Motor neuron (in vitro differentiated cells): Measurements from ENCODE around the gene ROPN1B. TPM values are rescaled to one million over a fixed set of nuclear protein-coding genes. Genes with fewer than 3 reads are reported as not detected.

ENCODE experiments used
- ATAC-seq, 8 experiments: fragments of 200-7000 bp; cut with Tn5 transposase; replicated peaks in 6 of 8; 2 replicates each; pipeline ENCODE4 v1.8.0; 2021; ENCODE audit warnings: mild to moderate bottlenecking in 8 of 8, moderate library complexity in 8 of 8
- H3K27ac ChIP-seq, 2 donors: fragments of 250-450 bp; sonication (Bioruptor Pico); 2 replicates each; pipeline ENCODE4 v1.9.0; 2021; ENCODE audit warnings: antibody characterized with exemption in 2 of 2, mild to moderate bottlenecking in 2 of 2, moderate library complexity in 1 of 2
- H3K4me1 ChIP-seq, 2 donors: fragments of 250-450 bp; sonication (Bioruptor Pico); replicated peaks in 1 of 2; 2 replicates each; pipeline ENCODE4 v1.6.1; 2021; ENCODE audit warnings: antibody characterized with exemption in 2 of 2, mild to moderate bottlenecking in 2 of 2, moderate library complexity in 1 of 2
- H3K4me3 ChIP-seq, 5 donors: fragments of 250-450 bp; sonication (Bioruptor Pico); 2 replicates each; pipeline ENCODE4 v1.9.0; 2021; ENCODE audit warnings: antibody characterized with exemption in 5 of 5, mild to moderate bottlenecking in 5 of 5, moderate library complexity in 4 of 5
- WGBS, 10 experiments: fragments of 450-650 bp; shearing (Covaris generic); methylation state at CpG; one replicate each; pipeline ENCODE4 v1.0.0; 2022; 5-methylcytosine and 5-hydroxymethylcytosine counted together
- in situ Hi-C, 9 experiments: fragments of 400-800 bp; cut with MboI; loops; one replicate each; pipeline ENCODE4 v1.15.0; 2021; ENCODE audit warnings: low sequenced_read_pairs in 9 of 9, low pct_unique_long_range_greater_than_20kb in 2 of 9; ENCODE audit not compliant: unreplicated experiment in 9 of 9
- total RNA-seq, 8 experiments: library from RNA; unstranded; fragments of 300-600 nt; gene quantifications; 2 replicates each; pipeline versions ENCODE4 v1.2.3 to v1.2.4, GENCODE V29; 2022

ROPN1B gene
- total RNA-seq, 8 experiments from 2014 or later: 0.25 to 2.8 (median 0.98) TPM; not detected in 1

DNA sequence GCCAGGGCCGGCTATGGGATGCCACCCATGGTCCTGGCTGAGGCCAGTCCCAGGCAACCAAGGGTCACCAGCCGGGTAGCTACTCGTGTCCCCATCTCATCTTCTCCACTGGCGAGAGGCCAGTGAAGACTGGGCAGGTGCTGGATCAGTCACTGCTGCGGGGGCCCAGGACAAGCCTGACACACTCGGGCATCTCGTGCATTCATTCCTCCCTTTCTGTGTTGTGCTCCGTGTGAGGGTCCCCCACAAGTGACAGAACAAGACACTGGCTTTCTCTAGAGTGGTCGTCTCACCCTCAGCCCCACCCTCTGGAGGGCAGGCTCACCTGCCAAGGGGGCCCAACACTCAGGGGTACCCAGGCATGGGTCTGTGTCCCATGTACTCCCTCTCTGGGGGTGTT is 48.4 kb downstream of the ROPN1B start:
- ATAC-seq: no peak
- H3K4me1 ChIP-seq: no peaks in the 10 kb centered on the region
- 85 to 100% (median 100%) methylated on average over 1 to 5 of the region's 9 CpGs; no CpG with 5 or more reads in 5 of the 10 experiments for WGBS, 10 experiments
- in situ Hi-C loops: no loop called here
- H3K27ac ChIP-seq: no peak overlapping the region
- no peak overlapping the region for H3K4me3 ChIP-seq

GRCh38 chr3:126018545-126018944 is 49.6 kb downstream of the ROPN1B start:
- ATAC-seq: no peak
- Histone ChIP-seq H3K4me1 (no peaks in the 10 kb centered on the region), H3K4me3 (no peak overlapping the region), H3K27ac (no peak overlapping the region)
- 40 to 100% (median 73%) methylated on average over 1 of the region's 1 CpG; no CpG with 5 or more reads in 4 of the 10 experiments for WGBS, 10 experiments
- in situ Hi-C loops: no loop called here

DNA sequence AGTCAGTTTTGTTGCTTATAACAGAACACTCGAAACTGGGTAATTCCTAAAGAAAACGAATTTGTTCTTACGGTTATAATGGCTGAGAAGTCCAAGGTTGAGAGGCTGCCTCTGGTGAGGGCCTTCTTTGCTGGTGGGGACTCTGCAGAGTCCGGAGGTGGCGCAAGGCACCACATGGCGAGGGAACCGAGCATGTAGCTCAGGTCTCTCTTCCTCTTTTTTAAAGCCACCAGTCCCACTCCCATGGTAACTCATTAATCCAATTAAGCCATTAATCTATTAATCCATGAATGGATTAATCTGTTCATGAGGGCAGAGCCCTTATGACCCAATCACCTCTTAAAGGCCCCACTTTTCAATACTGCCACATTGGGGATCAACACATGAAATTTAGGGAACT is 50.0 kb downstream of the ROPN1B start:
- 80 to 100% (median 96%) methylated on average over 1 to 7 of the region's 7 CpGs; no CpG with 5 or more reads in 2 of the 10 experiments for WGBS, 10 experiments
- in situ Hi-C loops: no loop called here
- Histone ChIP-seq H3K4me3 (no peak overlapping the region), H3K27ac (no peak overlapping the region), H3K4me1 (no peaks in the 10 kb centered on the region)
- ATAC-seq: no peak

DNA sequence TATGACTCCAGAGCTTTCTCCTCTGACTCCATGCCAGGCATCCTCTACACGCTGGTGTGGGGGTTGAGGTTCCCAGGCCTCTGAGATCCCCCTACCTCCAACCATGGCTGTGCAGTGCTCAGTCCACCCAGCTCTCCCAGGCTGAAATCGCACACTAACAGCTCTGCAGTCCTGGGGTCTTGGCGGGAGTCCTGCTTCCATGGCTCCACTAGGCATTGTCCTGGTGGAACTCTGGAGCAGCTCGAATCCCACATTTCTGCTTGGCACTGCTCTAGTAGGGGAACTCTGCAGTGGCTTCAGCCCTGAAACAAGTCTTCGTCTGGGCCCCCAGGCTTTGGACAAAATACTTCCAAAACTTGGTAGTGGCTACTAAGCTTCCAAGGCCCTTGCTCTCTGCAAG is 50.7 kb downstream of the ROPN1B start:
- 60 to 100% (median 86%) methylated on average over 1 to 2 of the region's 5 CpGs; no CpG with 5 or more reads in 6 of the 10 experiments for WGBS, 10 experiments
- H3K4me1 ChIP-seq: no peaks in the 10 kb centered on the region
- no peak overlapping the region for H3K4me3 ChIP-seq
- in situ Hi-C loops: no loop called here
- H3K27ac ChIP-seq: no peak overlapping the region
- ATAC-seq: no peak

- in situ Hi-C loops: no loop called here
- 20 to 100% (median 70%) methylated on average over 1 to 5 of the region's 5 CpGs; no CpG with 5 or more reads in 3 of the 10 experiments for WGBS, 10 experiments
- no peak overlapping the region for H3K4me3 ChIP-seq
Measured at GRCh38 chr3:126021224-126021623, 52.2 kb downstream of the ROPN1B start.

GRCh38 chr3:126021702-126022101 is 52.7 kb downstream of the ROPN1B start:
- Histone ChIP-seq H3K27ac (no peak overlapping the region), H3K4me3 (no peak overlapping the region), H3K4me1 (no peaks in the 10 kb centered on the region)
- ATAC-seq: no peak
- in situ Hi-C loops: no loop called here
- 33 to 100% (median 77%) methylated on average over 1 of the region's 1 CpG; no CpG with 5 or more reads in 4 of the 10 experiments for WGBS, 10 experiments

More at GRCh38 chr3:126021224-126021623, 52.2 kb downstream of the ROPN1B start:
- Histone ChIP-seq H3K27ac (no peak overlapping the region), H3K4me1 (no peaks in the 10 kb centered on the region)
- ATAC-seq: peak in 1 of 8 experiments; percentile 46

DNA sequence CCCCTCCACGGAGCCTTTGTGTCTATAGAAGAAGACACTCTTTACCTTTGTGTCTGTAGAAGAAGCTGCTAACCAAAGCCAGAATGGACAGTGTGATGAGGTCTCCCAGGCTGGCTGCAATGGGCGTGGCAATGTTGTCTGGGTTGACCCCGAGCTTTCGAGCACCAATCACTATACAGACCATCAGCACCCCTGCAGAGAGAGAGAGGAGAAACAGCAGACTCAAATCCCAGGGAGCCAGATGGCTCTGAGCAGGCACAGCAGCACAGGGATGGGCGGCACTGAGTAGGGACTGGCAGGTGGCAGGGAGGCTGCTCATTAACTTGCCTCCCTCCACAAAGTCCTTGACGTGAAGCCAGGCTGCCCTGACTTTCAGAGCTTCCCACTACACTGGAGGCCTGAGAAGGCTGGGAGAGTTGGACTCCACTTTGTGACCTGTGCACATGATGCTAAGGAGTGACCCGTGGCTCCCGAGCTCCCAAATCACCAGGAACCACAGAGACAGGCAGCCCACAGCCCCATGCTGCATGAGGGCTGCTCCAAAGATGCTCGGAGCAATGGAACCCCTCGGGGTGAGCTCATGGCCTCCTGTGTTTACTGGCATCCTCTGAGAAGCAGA is 53.9 kb downstream of the ROPN1B start:
- WGBS, 10 experiments: 57 to 88% (median 83%) methylated on average over 2 to 3 of the region's 10 CpGs; no CpG with 5 or more reads in 7 of the 10 experiments
- in situ Hi-C loops: no loop called here
- no peak overlapping the region for H3K4me3 ChIP-seq
- ATAC-seq: no peak
- no peaks in the 10 kb centered on the region for H3K4me1 ChIP-seq
- H3K27ac ChIP-seq: no peak overlapping the region

GRCh38 chr3:126023390-126023789 is 54.4 kb downstream of the ROPN1B start:
- WGBS, 10 experiments: 60 to 74% (median 72%) methylated on average over 1 to 5 of the region's 10 CpGs; no CpG with 5 or more reads in 5 of the 10 experiments
- Histone ChIP-seq H3K4me1 (no peaks in the 10 kb centered on the region), H3K27ac (no peak overlapping the region), H3K4me3 (no peak overlapping the region)
- in situ Hi-C loops: no loop called here
- ATAC-seq: no peak

- no peaks in the 10 kb centered on the region for H3K4me1 ChIP-seq
- H3K4me3 ChIP-seq: no peak overlapping the region
- WGBS, 10 experiments: 83 to 100% (median 88%) methylated on average over 1 to 6 of the region's 9 CpGs; no CpG with 5 or more reads in 2 of the 10 experiments
- in situ Hi-C loops: no loop called here
- no peak for ATAC-seq
- no peak overlapping the region for H3K27ac ChIP-seq
Measured at GRCh38 chr3:126024049-126024854, 55.3 kb downstream of the ROPN1B start.

GRCh38 chr3:126025116-126025729 is 56.2 kb downstream of the ROPN1B start:
- H3K4me1 ChIP-seq: no peaks in the 10 kb centered on the region
- in situ Hi-C loops: no loop called here
- ATAC-seq: no peak
- no peak overlapping the region for H3K27ac ChIP-seq
- no peak overlapping the region for H3K4me3 ChIP-seq
- WGBS, 10 experiments: 66 to 100% (median 83%) methylated on average over 1 to 8 of the region's 14 CpGs; no CpG with 5 or more reads in 4 of the 10 experiments

DNA sequence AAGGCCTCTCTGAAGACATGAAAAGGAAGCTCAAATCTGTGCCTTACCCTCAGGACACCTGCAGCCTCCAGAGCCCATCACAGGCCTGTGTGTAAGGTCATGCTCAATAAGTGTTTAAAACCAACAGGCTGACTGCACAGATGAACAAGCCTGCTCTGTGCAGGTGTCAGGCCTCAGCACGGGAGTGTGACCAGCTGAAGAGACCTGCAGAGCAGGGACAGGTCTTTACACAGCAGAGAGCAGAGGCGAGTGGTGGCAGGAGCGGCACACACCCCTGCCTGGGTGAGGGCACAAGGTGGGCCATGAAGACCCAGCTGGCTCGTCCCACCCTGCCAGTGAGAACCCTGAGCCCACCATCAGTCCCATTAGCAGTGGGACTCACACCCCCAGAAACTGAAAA is 56.9 kb downstream of the ROPN1B start:
- H3K4me3 ChIP-seq: no peak overlapping the region
- no peak overlapping the region for H3K27ac ChIP-seq
- no peaks in the 10 kb centered on the region for H3K4me1 ChIP-seq
- in situ Hi-C loops: no loop called here
- ATAC-seq: no peak
- WGBS, 10 experiments: 60% methylated on average over 1 of the region's 4 CpGs; no CpG with 5 or more reads in 9 of the 10 experiments

- Histone ChIP-seq H3K4me3 (no peak overlapping the region), H3K27ac (no peak overlapping the region), H3K4me1 (no peaks in the 10 kb centered on the region)
- in situ Hi-C loops: no loop called here
- ATAC-seq: no peak
- WGBS, 10 experiments: 91 to 100% methylated on average over 2 to 4 of the region's 11 CpGs; no CpG with 5 or more reads in 8 of the 10 experiments
Measured at GRCh38 chr3:126026277-126026751, 57.3 kb downstream of the ROPN1B start.

- in situ Hi-C loops: no loop called here
- H3K4me3 ChIP-seq: no peak overlapping the region
- H3K4me1 ChIP-seq: no peaks in the 10 kb centered on the region
- no peak overlapping the region for H3K27ac ChIP-seq
- ATAC-seq: no peak
- 67 to 100% (median 90%) methylated on average over 1 to 3 of the region's 6 CpGs; no CpG with 5 or more reads in 5 of the 10 experiments for WGBS, 10 experiments
Measured at GRCh38 chr3:126026761-126027160, 57.8 kb downstream of the ROPN1B start.
